A172 (cell line): Measurements from ENCODE around the gene ACTR1B. TPM values are rescaled to one million over a fixed set of nuclear protein-coding genes. Genes with fewer than 3 reads are reported as not detected.
"Not testable (repeated sequence)": the region's sequence is repeated elsewhere in the genome, so short reads cannot be mapped to it uniquely, and the experiment has no call there.

Source experiments
- DNase-seq: peaks from one replicate; pipeline ENCODE4 v3.0.0-alpha.2; 2015; ENCODE audit warnings: low spot score
- total RNA-seq: library from RNA; depleted of rRNA; stranded (reverse); fragments of >200 nt; shearing (Covaris generic); gene quantifications from 2 replicates; pipeline ENCODE4 v1.2.3, GENCODE V29; 2014; rRNA removed

The ACTR1B gene
- total RNA-seq, 1 experiment from 2014 or later = 63.7 TPM

DNA sequence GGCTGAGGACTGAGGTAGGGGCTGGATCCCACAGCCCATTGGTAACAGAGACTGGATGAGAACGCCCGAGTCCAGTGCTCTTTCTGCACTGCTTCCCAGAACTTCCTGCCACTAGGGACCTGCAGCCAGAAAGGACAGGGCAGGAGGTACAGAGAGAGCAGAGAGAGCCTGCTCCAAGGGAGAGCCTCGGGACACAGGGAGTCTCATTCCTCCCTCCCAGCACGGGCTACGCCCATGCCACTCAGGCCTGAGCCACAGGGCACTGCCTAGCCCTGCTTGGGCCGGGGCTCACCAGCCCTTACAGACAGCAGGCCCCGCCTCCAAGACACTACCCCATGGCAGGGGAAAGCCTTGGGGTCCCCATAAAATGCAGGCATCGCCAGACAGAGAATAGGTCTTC lies 48.1 kb downstream of the ACTR1B start:
- not testable (repeated sequence) for DNase-seq

- not testable (repeated sequence) for DNase-seq
Observed at GRCh38 chr2:97611895-97612294, 51.9 kb downstream of the ACTR1B start.

- DNase-seq = not testable (repeated sequence)
Observed at GRCh38 chr2:97608745-97609144, 55.1 kb downstream of the ACTR1B start.

Other genes with a start within 250 kb of the ACTR1B start
- 14.1 and 15.9 TPM in 2 replicates for gene ANKRD36B, start 74.2 kb downstream of the ACTR1B start, total RNA-seq
- 238 and 344 TPM in 2 replicates for gene COX5B, start 18.0 kb downstream of the ACTR1B start, total RNA-seq
- 0.86 and 8.6 TPM in 2 replicates for gene C2orf92, start 5.7 kb upstream of the ACTR1B start, total RNA-seq
- gene ZAP70, start 49.5 kb upstream of the ACTR1B start, total RNA-seq = not detected in 2 replicates